Effector CD4-positive, alpha-beta T cell (primary cell): ENCODE data around the gene XPR1.

Experiments used
- DNase-seq: peaks from one replicate; pipeline ENCODE4 v3.0.0-alpha.2; 2020

XPR1 gene

DNA sequence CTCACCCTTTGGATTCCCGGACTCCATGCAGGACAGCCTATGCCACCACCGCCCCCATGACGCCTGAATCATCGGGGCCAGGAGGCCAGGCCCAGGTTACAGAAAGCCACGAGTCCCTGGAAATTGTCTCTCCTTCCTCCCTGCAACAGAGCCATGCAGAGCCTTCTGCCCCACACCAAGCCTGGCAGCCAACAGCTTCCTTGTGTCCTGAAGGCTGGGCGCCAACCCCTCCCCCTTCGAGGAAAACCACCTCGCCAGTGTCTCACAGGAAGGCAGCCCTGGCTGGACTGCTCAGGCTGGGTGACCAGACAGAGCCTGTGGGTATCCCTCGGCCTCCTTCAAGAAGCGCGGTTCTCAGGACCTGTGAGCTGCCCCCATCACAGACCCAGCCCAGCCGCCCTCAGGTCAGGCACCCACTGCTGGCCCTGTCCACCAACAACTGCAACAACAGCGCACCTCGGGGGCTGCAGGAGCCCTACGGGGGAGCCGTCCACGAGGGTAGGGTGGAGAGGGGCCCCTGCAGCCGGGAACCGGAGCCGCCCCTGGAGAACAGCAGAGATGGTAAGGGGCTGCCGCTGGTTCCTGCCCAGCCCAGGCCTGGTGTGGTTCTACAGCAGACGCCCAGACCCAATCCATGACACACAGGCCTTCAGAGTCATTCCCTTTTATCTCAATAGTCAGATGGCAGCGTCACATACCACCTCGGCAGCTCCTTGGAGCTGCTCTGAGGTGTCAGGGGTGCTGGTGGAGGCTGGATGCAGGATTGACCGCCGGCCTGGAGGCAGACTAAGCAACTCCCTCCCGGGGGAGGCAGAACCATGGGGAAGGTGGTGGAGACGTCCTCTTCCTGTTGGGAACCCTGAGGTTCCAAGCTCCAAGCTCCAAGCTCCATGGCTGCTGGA is 304.5 kb downstream of the XPR1 start:
- no peak for DNase-seq

- DNase-seq, result no peak
Observed at GRCh38 chr1:180937012-180937372, 305.2 kb downstream of the XPR1 start.

GRCh38 chr1:180937624-180938225 is 305.9 kb downstream of the XPR1 start:
- DNase-seq, result no peak

GRCh38 chr1:180939073-180939710 is 307.4 kb downstream of the XPR1 start:
- no peak for DNase-seq

- DNase-seq, result no peak
Observed at GRCh38 chr1:180939711-180940103, 307.9 kb downstream of the XPR1 start.
